Ammon's horn (tissue), 1 donor: ENCODE results near the gene PXYLP1.

Experiments used
- DNase-seq: peaks from one replicate; pipeline ENCODE4 v3.0.0-alpha.2; 2016; ENCODE audit warnings: low spot score

Gene PXYLP1

DNA sequence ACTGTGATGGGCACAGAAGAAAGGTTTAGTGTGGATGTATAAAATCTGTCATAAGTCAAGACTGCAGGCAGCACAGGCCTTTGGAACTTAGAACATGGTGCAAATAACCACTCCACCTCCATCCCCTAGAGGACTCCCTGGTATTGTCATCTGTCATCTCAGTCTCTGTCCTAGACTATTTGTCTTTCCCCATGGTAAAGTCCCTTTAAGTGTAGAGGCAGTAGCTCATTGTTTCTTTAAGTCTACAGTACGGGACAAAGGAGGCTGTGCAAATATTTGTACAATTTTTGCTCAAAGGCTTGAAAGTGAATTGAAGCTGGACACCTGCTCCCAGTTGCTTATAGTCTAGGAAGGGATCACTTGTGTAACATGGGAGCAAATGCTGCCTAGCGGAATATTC, 3.2 kb upstream of the PXYLP1 start:
- no peak for DNase-seq

DNA sequence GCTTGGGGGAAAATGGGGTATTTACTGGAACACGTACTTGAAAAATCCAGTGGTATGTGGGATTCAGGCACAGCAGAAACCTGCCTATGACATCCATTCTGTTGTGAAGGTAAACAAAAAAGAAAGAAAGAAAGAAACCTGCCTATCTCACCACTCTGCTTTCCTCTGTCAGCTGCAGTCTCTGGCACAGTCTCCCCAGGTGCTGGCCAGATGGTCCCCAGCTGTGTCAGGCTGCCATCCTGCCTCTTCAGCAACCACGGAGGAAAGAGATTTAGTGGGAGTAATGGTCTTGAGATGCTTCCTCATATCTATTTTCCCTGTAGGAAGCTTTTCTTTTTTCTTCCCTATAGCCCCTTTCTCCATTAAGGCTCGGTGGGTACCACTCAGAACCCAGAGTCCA, 2.5 kb upstream of the PXYLP1 start:
- no peak for DNase-seq

DNA sequence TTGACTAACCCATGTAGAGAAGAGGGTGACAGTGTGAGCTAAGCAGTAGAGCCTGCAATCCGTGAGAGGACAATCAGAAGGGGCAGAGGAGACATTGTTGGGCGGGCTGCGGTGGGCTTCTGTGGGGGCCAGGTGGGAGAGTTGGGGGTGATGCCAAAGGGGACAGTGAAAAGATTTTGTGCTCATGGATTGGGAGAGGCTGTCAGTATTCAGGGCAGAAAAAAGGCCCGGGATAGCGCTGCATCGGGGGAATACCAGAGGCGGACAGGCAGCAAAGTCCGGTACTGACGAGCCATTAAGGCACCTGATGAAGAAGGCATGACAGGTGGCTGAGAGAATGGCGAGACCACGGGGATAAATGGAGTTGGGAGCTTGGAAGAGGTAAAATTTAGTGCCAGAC, 1.3 kb upstream of the PXYLP1 start:
- no peak for DNase-seq

DNA sequence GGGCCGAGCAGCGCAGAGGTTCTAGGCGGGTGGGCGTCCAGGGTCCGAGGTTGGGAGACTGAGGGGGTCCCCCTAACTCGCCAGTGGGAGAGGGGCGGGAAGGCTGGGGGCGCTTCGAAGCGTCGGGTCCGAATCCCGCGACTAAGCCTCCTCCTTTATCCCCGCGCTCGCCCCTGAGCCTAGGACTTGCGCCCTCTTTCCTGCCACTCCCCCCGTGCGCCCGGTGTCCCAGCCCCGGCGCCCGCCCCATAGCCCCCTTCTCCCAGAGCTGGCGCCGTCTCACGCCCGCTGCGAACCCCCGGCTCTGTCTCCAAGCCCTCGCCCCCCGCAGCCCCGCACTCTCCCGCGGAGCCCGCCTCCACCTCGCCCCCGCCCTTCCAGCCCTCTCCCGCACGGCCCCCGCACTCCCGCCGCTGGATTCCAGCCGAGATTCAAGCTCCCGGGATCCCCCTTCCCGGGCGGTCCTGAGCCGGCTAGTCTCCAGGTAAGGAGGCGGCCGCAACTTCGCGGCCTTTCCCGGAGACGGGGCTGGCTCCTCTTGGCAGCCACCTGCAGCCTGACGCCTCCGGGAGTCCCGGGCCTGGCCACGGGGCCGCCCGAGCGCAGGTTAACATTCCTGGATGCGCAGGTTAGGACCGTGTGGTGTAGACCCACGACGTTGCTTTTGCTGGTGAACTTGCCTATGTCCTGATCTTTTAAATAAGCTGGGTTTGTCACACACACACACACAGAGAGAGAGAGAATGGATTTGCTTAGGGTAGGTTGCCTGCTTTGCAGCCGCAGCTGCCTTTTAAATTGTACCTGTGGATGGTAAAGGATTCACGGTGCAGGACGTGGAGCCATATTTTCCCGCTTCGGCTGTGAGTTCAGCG, 563 bp downstream of the PXYLP1 start:
- DNase-seq, result no peak

DNA sequence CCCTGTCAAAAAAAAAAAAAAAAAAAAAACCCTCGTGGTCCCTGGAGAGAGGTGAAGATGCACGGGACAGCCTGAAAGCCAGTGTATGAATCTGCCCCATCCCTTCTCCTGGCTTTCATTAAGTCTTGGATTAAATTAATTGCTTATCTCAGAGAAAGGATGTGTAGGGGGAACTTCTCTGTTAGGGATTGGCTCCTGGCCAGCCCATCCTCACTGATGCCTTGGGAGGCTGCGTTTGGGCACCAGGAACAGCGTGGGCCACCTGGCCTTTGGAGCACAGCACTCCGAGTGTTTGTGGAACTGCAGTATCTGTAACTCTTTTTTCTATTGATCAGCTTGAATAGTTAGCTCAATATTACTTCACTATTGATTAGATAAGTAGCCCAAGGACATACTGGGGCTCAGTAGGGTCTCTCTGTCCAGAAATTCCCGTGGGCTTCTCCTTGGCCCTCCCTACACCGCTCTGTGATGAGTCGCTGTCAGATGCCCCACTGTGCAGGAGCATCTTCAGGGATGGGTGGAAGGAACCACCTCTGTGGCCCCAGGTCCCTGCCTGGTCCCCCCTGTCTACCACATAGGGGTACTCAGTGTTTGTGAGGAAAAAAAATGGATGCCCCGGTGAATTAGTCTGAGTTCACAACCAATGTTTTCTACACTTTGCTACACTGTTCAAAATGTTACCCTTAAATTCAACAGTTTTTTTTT, 2.0 kb downstream of the PXYLP1 start:
- no peak for DNase-seq

- no peak for DNase-seq
Measured at GRCh38 chr3:141234283-141234682, 2.7 kb downstream of the PXYLP1 start.

- no peak for DNase-seq
Measured at GRCh38 chr3:141235661-141236171, 4.1 kb downstream of the PXYLP1 start.

- no peak for DNase-seq
Measured at GRCh38 chr3:141236361-141236760, 4.7 kb downstream of the PXYLP1 start.

DNA sequence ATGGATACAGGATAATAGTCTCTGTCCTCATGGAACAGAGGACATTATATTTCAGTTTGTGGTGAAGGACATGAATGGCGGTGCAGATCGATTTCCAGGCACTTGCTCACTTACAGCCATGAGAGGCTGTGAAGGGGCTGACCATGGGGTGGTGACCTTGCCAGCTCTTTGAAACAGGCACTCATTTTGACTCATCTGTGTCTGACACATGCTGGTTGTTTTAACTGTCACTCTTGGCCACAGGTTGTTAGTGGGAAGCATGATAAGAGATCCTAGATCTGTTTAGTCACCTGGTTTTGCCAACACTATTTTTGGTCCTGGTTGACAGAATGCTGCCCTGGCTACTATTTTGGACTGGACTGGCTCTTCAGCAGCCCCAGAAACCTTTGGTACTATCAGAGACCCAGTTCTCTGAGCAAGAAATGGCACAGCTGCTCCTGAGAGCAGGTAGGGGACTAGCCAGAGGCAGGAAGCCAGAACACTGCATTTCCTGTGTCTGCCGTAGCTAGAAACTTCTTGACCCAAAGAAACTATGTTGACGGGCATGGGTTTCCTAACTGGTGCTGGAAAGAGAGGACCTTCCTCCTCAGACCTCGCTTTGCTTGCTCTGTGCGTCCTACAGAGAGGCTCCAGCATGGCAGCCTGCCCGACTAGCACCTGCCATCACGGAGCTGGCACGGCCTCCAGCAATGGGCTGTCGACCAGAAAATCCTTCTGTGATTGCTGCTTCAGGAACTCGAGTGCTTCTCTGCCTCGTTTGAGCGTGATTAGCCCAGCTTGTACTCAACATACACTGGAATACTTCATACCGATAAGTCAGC, 6.3 kb downstream of the PXYLP1 start:
- DNase-seq, result peak; percentile 46

GRCh38 chr3:141239511-141240281, 8.1 kb downstream of the PXYLP1 start:
- DNase-seq, result no peak

- no peak for DNase-seq
Measured at GRCh38 chr3:141240286-141240685, 8.7 kb downstream of the PXYLP1 start.

- no peak for DNase-seq
Measured at GRCh38 chr3:141240687-141241615, 9.3 kb downstream of the PXYLP1 start.

DNA sequence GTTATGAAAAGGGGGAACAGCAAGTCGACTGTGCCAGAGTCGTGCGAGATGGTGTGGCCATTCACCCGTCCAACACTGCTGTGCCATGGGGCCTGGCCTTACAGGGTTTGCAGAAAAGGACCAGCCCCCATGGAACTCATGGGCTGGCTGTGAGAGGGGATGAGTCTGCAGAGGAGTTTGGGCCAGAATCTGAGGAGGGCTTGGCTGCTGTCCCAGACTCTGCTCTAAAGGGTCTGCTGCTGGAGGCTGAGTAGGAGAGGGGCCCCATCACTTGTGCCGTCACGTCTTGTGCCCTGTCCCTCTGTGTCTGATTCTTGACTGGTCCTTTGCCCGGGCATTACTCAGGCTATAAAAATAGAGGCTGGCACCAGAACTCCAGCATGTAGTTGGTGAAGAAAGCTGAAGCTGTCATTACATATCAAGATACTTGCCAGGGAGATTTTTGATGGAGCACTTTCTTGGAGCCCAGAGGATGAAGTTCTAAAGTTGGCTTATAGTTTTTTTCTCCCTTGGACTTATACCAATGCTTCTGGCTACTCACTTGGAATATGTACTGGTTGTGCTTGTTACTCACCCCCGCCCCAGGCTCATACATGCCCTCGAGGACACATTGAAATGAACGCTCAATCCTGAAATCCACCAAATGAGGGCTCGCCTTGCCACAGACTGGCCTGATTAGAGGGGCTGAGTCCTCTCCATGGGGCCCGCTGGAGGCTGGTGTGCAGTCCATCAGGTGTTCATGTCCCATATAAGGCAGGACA, 10.2 kb downstream of the PXYLP1 start:
- DNase-seq, result peak; percentile 38

DNA sequence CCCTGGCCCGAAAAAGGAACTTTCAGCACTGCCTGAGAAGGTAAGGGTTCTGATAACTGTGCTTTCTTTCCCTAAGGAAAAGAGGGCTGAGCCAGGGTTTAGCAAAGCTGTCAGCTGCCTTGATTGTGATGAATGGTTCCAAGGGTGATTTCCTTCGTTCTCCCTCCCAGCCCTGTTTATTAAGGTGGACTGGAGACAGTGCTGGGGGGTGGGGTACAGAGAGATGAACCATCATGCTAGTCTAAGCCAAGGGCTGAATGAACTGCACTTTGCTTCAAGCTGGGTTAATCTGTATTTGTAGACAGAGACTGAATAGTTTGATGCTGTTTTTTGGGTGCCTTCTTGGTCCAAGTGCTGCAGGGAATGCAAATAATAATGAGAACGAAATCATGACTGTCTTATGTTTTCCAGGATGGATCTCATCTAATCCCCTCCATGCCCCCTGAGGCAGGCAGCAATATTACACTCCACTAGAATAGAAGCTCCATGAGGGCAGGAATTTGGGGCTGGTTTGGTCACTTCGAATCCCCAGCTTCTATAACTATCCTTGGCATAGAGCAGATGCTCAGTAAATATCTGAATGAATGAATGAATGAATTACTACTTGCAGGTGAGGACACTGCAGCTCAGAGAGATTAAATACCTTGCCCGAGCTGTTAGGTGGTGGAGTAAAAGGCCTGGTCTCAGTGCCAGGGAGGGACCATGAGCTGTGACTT, 10.9 kb downstream of the PXYLP1 start:
- DNase-seq, result no peak

DNA sequence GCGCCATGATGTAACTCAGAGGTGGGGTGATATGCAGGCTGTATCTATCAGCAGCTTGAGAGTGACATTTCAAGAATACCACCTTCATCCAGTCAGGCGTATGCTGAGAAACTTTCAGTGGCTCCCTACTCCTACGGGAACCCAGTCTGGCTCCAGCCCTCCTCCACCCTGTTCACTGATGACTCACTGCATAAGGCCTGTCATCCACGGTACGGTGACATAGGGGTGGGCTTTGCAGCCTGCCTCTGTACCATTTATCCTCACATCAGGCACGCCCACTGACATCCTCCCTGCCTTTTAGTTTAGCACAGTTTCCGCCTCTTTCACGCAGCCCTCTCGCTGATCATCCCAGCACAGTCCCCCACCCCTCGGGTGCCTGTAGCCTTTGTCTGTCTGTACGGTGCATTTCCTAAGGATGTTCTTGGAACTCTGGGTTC, 11.7 kb downstream of the PXYLP1 start:
- DNase-seq, result peak; percentile 64

GRCh38 chr3:141246224-141246957, 14.8 kb downstream of the PXYLP1 start:
- DNase-seq, result no peak

DNA sequence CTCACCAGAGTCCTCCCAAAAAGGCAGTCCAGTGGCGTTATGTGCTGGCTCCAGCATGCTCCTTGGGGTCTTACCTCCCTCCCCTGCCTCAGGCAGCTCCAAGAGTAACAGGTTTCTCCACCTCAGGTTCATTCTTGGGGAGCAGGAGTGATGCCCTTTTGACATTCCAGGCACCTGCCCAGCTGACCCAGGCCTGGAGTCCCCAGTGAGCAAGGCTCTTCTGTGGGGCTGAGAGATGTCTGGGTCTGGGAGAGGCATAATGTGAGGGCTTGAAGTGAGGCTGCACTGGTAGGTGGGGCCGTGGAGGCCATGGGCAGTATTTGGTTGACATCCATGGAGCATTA, 15.3 kb downstream of the PXYLP1 start:
- DNase-seq, result no peak

- no peak for DNase-seq
Measured at GRCh38 chr3:141248064-141248463, 16.4 kb downstream of the PXYLP1 start.
